GM12875 (cell line): ENCODE results near the gene SAXO1.

Source experiments
- H3K4me3 ChIP-seq: one replicate; pipeline ENCODE4 v1.5.1; 2011; ENCODE audit warnings: low read depth, low read length, control low read depth
- CTCF ChIP-seq: IDR thresholded peaks from 2 replicates; pipeline ENCODE4 v1.5.1; 2011; ENCODE audit warnings: low read depth, mild to moderate bottlenecking, control low read depth, inconsistent platforms, low read length, moderate library complexity, borderline replicate concordance; ENCODE audit not compliant: insufficient read depth

Gene SAXO1

GRCh38 chr9:18971404-18971803 is 61.6 kb downstream of the SAXO1 start:
- H3K4me3 ChIP-seq: no peak overlapping the region
- no peak for TF ChIP-seq CTCF

- TF ChIP-seq CTCF: no peak
- no peak overlapping the region for H3K4me3 ChIP-seq
Observed at GRCh38 chr9:18970393-18970792, 62.6 kb downstream of the SAXO1 start.

- no peak for TF ChIP-seq CTCF
- no peak overlapping the region for H3K4me3 ChIP-seq
Observed at GRCh38 chr9:18969128-18969527, 63.9 kb downstream of the SAXO1 start.

- H3K4me3 ChIP-seq: no peak overlapping the region
- TF ChIP-seq CTCF: no peak
Observed at GRCh38 chr9:18955626-18956025, 77.4 kb downstream of the SAXO1 start.

- no peak for TF ChIP-seq CTCF
Observed at GRCh38 chr9:18951936-18952335, 81.1 kb downstream of the SAXO1 start.

GRCh38 chr9:18947892-18948339 is 85.1 kb downstream of the SAXO1 start:
- H3K4me3 ChIP-seq: no peak overlapping the region
- no peak for TF ChIP-seq CTCF

More at GRCh38 chr9:18951936-18952335, 81.1 kb downstream of the SAXO1 start:
- H3K4me3 ChIP-seq: no peak overlapping the region

GRCh38 chr9:18942801-18943200 is 90.2 kb downstream of the SAXO1 start:
- H3K4me3 ChIP-seq: no peak overlapping the region
- TF ChIP-seq CTCF: no peak
